Endothelial cell of umbilical vein (primary cell): Measurements from ENCODE around the gene RIMBP2. TPM values are rescaled to one million over a fixed set of nuclear protein-coding genes. Genes with fewer than 3 reads are reported as not detected.

ENCODE experiments used
- BruUV-seq: library from RNA; stranded (reverse); fragments of 400-500 nt; replicated peaks from 2 replicates; lab custom pipeline; 2021; lab: Mats Ljungman, UMichigan
- CTCF ChIA-PET: fragments of 300-600, 350-600 bp; sonication (Branson Sonifier 250); formaldehyde crosslinking; loops from one replicate; lab custom pipeline; 2021; ENCODE audit warnings: antibody characterized with exemption, inconsistent platforms; lab: Charles Lee
- POLR2A ChIA-PET: fragments of 300-600, 350-600 bp; sonication (Branson Sonifier 250); formaldehyde crosslinking; loops from one replicate; lab custom pipeline; 2021; ENCODE audit warnings: antibody characterized with exemption, inconsistent platforms; lab: Charles Lee
- DNase-seq: peaks from one replicate; pipeline ENCODE4 v3.0.0-alpha.2; 2011; ENCODE audit warnings: low read depth, low spot score
- FAIRE-seq: peaks from 2 replicates; lab custom pipeline; 2011; peaks lifted over from hg19 to GRCh38; lab: Jason Lieb, UNC
- H2AFZ ChIP-seq: 2 replicates; pipeline ENCODE4 v1.6.0; 2012; ENCODE audit warnings: low read depth, low read length, control low read depth, inconsistent platforms
- H3K27ac ChIP-seq: 2 replicates; pipeline ENCODE4 v1.5.1; 2011; ENCODE audit warnings: low read depth, mild to moderate bottlenecking, control low read depth, low read length, moderate library complexity; ENCODE audit not compliant: insufficient read depth
- H3K27me3 ChIP-seq, 2 experiments: 2 replicates each; pipeline versions ENCODE4 v1.6.0 to v1.6.1; 2011; ENCODE audit warnings: low read length in 2 of 2, mixed read lengths in 1 of 2; ENCODE audit not compliant: control insufficient read depth in 2 of 2, insufficient read depth in 2 of 2
- H3K36me3 ChIP-seq, 2 experiments: 2 replicates in 1 of 2; 3 replicates in 1 of 2; pipeline ENCODE4 v1.5.1; 2011; ENCODE audit warnings: low read length in 2 of 2, mild to moderate bottlenecking in 1 of 2, moderate library complexity in 1 of 2; ENCODE audit not compliant: control insufficient read depth in 2 of 2, insufficient read depth in 2 of 2; ENCODE audit errors: extremely low read depth in 1 of 2
- H3K4me1 ChIP-seq: 3 replicates; pipeline ENCODE4 v1.5.1; 2011; ENCODE audit warnings: mild to moderate bottlenecking, low read length; ENCODE audit not compliant: control insufficient read depth, insufficient read depth; ENCODE audit errors: extremely low read depth
- H3K4me2 ChIP-seq: 2 replicates; pipeline ENCODE4 v1.6.1; 2011; ENCODE audit warnings: low read length, control low read depth, mixed read lengths; ENCODE audit not compliant: insufficient read depth
- H3K4me3 ChIP-seq, 3 experiments: fragments of 200-600 bp in 1 of 3; sonication (generic), shearing (Covaris generic) in 1 of 3; replicated peaks in 1 of 3; 2 replicates each; pipeline ENCODE4 v1.5.1; 2011 to 2016; ENCODE audit warnings: control low read depth in 3 of 3, low read length in 3 of 3, mild to moderate bottlenecking in 2 of 3, inconsistent platforms in 1 of 3, low read depth in 1 of 3, moderate library complexity in 1 of 3; ENCODE audit not compliant: insufficient read depth in 1 of 3
- H3K79me2 ChIP-seq: 2 replicates; pipeline ENCODE4 v1.6.0; 2012; ENCODE audit warnings: low read length, inconsistent platforms; ENCODE audit not compliant: control insufficient read depth, insufficient read depth
- H3K9ac ChIP-seq: replicated peaks from 2 replicates; pipeline ENCODE3; 2011; ENCODE audit warnings: low read length, control low read depth; ENCODE audit not compliant: insufficient read depth; ENCODE audit errors: extremely low read depth
- H3K9me1 ChIP-seq: replicated peaks from 3 replicates; pipeline ENCODE4 v1.6.0; 2011; ENCODE audit warnings: mild to moderate bottlenecking, low read length; ENCODE audit not compliant: control insufficient read depth, insufficient read depth; ENCODE audit errors: extremely low read depth
- H3K9me3 ChIP-seq: replicated peaks from 2 replicates; pipeline ENCODE4 v1.5.1; 2012; ENCODE audit warnings: low read length, inconsistent platforms; ENCODE audit not compliant: control insufficient read depth, insufficient read depth
- H4K20me1 ChIP-seq: replicated peaks from 2 replicates; pipeline ENCODE3; 2011; ENCODE audit warnings: mild to moderate bottlenecking, low read length; ENCODE audit not compliant: control insufficient read depth, insufficient read depth; ENCODE audit errors: extremely low read depth
- EZH2 ChIP-seq: IDR thresholded peaks from 2 replicates; pipeline ENCODE4 v1.6.1; 2012; ENCODE audit warnings: borderline replicate concordance, low read depth, mild to moderate bottlenecking, moderate library complexity, low read length, inconsistent platforms; ENCODE audit not compliant: severe bottlenecking
- GATA2 ChIP-seq: IDR thresholded peaks from 2 replicates; pipeline ENCODE4 v1.7.0; 2011; ENCODE audit warnings: low read depth, mild to moderate bottlenecking, moderate library complexity, mixed read lengths, low read length; ENCODE audit not compliant: insufficient read length, insufficient read depth
- JUN ChIP-seq: IDR thresholded peaks from 2 replicates; pipeline ENCODE4 v1.6.1; 2011; ENCODE audit warnings: borderline replicate concordance, low read depth; ENCODE audit not compliant: insufficient read length, insufficient read depth
- MYC ChIP-seq: IDR thresholded peaks from one replicate; pipeline ENCODE4 v1.6.1; 2011; ENCODE audit warnings: mild to moderate bottlenecking, low read depth, low read length
- dilution Hi-C: fragments of 300-500 bp; cut with MboI; formaldehyde crosslinking; loops from one replicate; pipeline ENCODE4 v1.15.0; 2019; ENCODE audit warnings: low sequenced_read_pairs; ENCODE audit not compliant: extremely low pct_ligation_motif_present
- intact Hi-C: fragments of 100-400 bp; cut with micrococcal nuclease; formaldehyde crosslinking; loops from one replicate; pipeline ENCODE4 v1.10.0; 2022
- polyA plus RNA-seq, 4 experiments: library from polyadenylated mRNA; depleted of rRNA in 3 of 4; stranded (reverse) in 3 of 4; unstranded in 1 of 4; fragments of >200 nt; gene quantifications; 2 replicates each; pipeline versions ENCODE4 v1.2.1 to v1.2.3, GENCODE V29; 2011 to 2012; ENCODE audit warnings: missing spikeins in 1 of 4
- total RNA-seq: library from RNA; stranded (reverse); gene quantifications from 2 replicates; pipeline ENCODE4 v1.2.3, GENCODE V29; 2021
- TF ChIP-seq, protein P1 (sequence below), 2 donors: IDR thresholded peaks; 1 replicate in 1 of 2; 2 replicates in 1 of 2; pipeline ENCODE4 v1.5.1; 2011; ENCODE audit warnings: low read length in 2 of 2, mild to moderate bottlenecking in 2 of 2, moderate library complexity in 2 of 2, control low read depth in 1 of 2, inconsistent platforms in 1 of 2, low read depth in 1 of 2; ENCODE audit not compliant: insufficient read depth in 1 of 2; ENCODE audit errors: extremely low read depth in 1 of 2
- TF ChIP-seq, protein P2 (sequence below): IDR thresholded peaks from 2 replicates; pipeline ENCODE4 v1.6.1; 2011; ENCODE audit not compliant: insufficient read depth, insufficient read length

The RIMBP2 gene
- total and polyA plus RNA-seq, 2 donors (not counting 3 experiments of a cell fraction or from before 2014, with no cell fraction given): 0.04 TPM; not detected in 1

DNA sequence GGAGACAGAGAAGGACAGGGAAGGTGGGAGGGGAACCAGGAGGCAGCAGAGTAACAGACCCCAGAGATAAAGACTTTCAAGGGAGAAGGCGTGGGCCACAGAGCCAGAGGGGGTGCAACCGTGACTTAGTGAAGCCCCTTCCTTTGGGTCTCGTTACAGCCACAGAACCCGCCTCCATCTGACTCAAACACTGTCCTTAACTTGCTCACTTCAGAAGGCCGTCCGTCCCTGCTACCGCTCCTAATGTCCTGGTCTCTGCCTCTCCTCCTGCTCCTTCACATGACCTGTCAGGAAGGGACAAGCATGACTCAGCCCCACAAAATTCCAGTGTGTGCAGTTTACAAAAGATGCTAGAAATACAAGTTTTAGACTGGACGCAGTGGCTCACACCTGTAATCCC is 18.0 kb downstream of the RIMBP2 start:
- TF ChIP-seq GATA2: no peak
- no peak for TF ChIP-seq EZH2
- TF ChIP-seq MYC: no peak
- TF ChIP-seq, protein P1, sequence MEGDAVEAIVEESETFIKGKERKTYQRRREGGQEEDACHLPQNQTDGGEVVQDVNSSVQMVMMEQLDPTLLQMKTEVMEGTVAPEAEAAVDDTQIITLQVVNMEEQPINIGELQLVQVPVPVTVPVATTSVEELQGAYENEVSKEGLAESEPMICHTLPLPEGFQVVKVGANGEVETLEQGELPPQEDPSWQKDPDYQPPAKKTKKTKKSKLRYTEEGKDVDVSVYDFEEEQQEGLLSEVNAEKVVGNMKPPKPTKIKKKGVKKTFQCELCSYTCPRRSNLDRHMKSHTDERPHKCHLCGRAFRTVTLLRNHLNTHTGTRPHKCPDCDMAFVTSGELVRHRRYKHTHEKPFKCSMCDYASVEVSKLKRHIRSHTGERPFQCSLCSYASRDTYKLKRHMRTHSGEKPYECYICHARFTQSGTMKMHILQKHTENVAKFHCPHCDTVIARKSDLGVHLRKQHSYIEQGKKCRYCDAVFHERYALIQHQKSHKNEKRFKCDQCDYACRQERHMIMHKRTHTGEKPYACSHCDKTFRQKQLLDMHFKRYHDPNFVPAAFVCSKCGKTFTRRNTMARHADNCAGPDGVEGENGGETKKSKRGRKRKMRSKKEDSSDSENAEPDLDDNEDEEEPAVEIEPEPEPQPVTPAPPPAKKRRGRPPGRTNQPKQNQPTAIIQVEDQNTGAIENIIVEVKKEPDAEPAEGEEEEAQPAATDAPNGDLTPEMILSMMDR (IDR thresholded peaks at IDR 0.05; ENCODE audit: extremely low read depth in 1 of 2, insufficient read depth in 1 of 2, low read depth in 1 of 2, low read length in 2 of 2): no peak
- TF ChIP-seq, protein P2, sequence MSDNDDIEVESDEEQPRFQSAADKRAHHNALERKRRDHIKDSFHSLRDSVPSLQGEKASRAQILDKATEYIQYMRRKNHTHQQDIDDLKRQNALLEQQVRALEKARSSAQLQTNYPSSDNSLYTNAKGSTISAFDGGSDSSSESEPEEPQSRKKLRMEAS: no peak
- no peak for TF ChIP-seq JUN
- Histone ChIP-seq H3K4me1 (no peaks in the 10 kb centered on the region), H3K27me3 (no peaks in the 10 kb centered on the region), H3K4me3 (no peak overlapping the region), H3K9ac (no peak overlapping the region), H3K79me2 (no peaks in the 10 kb centered on the region), H3K4me2 (no peak overlapping the region), H3K27ac (no peak overlapping the region), H4K20me1 (no peaks in the 10 kb centered on the region), H3K36me3 (no peaks in the 10 kb centered on the region), H3K9me1 (no peaks in the 10 kb centered on the region), H3K9me3 (peaks cover 10% of the 10 kb centered on the region), H2AFZ (no peak overlapping the region)
- intact Hi-C loops (no loop called here), dilution Hi-C loops (no loop called here)
- no peak for DNase-seq
- POLR2A ChIA-PET: no interaction called here
- no peak for FAIRE-seq
- CTCF ChIA-PET: no interaction called here
- no TSS peak for BruUV-seq
